Activated T-helper 1 cell treated with Interleukin-2 at 50 U/mL for 16 hours (primary cell): ENCODE data around the gene DTNBP1.

Source experiments
- DNase-seq: peaks from one replicate; pipeline ENCODE4 v3.0.0-alpha.2; 2020; ENCODE audit warnings: low read depth

The DTNBP1 gene

GRCh38 chr6:15588971-15589634 is 73.7 kb downstream of the DTNBP1 start:
- no peak for DNase-seq

- DNase-seq: no peak
Observed at GRCh38 chr6:15586503-15586902, 76.3 kb downstream of the DTNBP1 start.

- DNase-seq: no peak
Observed at GRCh38 chr6:15585760-15586214, 77.0 kb downstream of the DTNBP1 start.

GRCh38 chr6:15582499-15582898 is 80.3 kb downstream of the DTNBP1 start:
- DNase-seq: no peak

- no peak for DNase-seq
Observed at GRCh38 chr6:15581751-15582150, 81.1 kb downstream of the DTNBP1 start.

- DNase-seq: no peak
Observed at GRCh38 chr6:15580326-15580725, 82.5 kb downstream of the DTNBP1 start.

GRCh38 chr6:15578716-15579391 is 84.0 kb downstream of the DTNBP1 start:
- no peak for DNase-seq

GRCh38 chr6:15577550-15578171 is 85.2 kb downstream of the DTNBP1 start:
- no peak for DNase-seq

GRCh38 chr6:15577106-15577505 is 85.7 kb downstream of the DTNBP1 start:
- no peak for DNase-seq

GRCh38 chr6:15575357-15576033 is 87.3 kb downstream of the DTNBP1 start:
- no peak for DNase-seq

- no peak for DNase-seq
Observed at GRCh38 chr6:15574486-15574885, 88.3 kb downstream of the DTNBP1 start.

- DNase-seq: no peak
Observed at GRCh38 chr6:15574023-15574422, 88.8 kb downstream of the DTNBP1 start.

- no peak for DNase-seq
Observed at GRCh38 chr6:15573384-15573783, 89.4 kb downstream of the DTNBP1 start.

- DNase-seq: no peak
Observed at GRCh38 chr6:15572296-15573016, 90.4 kb downstream of the DTNBP1 start.

- no peak for DNase-seq
Observed at GRCh38 chr6:15570171-15570570, 92.7 kb downstream of the DTNBP1 start.

GRCh38 chr6:15569035-15569995 is 93.5 kb downstream of the DTNBP1 start:
- DNase-seq: no peak

- DNase-seq: no peak
Observed at GRCh38 chr6:15562977-15563376, 99.9 kb downstream of the DTNBP1 start.

GRCh38 chr6:15561447-15562199 is 101.2 kb downstream of the DTNBP1 start:
- DNase-seq: no peak

- DNase-seq: no peak
Observed at GRCh38 chr6:15560713-15561112, 102.1 kb downstream of the DTNBP1 start.

GRCh38 chr6:15557174-15557573 is 105.7 kb downstream of the DTNBP1 start:
- no peak for DNase-seq
